ENCODE results near the gene DEPDC4.
"Not testable (repeated sequence)": the region's sequence is repeated elsewhere in the genome, so short reads cannot be mapped to it uniquely, and the experiment has no call there.

GRCh38 chr12:100308138-100308537 lies 41.3 kb upstream of the DEPDC4 start:
- not testable (repeated sequence) for TF ChIP-seq CTCF (conservative IDR thresholded peaks at IDR 0.05; ENCODE audit: low read depth, low read length); EZH2phosphoT487 (IDR thresholded peaks at IDR 0.05; ENCODE audit: borderline replicate concordance, low read length); EZH2 (IDR thresholded peaks at IDR 0.05; ENCODE audit: low read length, unreplicated experiment)
